ENCODE data around the gene TMEM184B.

TMEM184B gene

DNA sequence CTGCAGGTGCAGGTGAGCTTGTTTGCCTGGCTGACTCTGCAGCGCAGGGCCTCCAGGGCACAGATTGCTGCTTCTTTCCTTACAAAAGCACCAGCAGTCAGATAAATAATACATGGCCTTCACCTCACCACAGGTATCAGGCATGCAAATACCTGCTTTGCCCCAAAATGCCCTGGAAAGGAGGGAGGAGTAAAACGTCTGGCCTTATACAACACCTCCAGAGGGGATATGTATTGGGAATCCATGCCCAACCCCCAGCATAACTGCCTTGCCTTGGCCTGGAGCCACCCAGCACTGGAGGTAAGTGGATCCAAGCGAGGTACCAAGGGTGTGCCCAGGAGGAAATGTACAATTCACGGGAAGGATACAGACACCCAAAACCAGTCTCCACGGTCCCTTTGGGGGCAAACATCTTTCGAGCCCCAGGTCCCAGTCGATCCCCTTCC lies 860 bp downstream of the TMEM184B start:
- DNase-seq, result no peak

DNA sequence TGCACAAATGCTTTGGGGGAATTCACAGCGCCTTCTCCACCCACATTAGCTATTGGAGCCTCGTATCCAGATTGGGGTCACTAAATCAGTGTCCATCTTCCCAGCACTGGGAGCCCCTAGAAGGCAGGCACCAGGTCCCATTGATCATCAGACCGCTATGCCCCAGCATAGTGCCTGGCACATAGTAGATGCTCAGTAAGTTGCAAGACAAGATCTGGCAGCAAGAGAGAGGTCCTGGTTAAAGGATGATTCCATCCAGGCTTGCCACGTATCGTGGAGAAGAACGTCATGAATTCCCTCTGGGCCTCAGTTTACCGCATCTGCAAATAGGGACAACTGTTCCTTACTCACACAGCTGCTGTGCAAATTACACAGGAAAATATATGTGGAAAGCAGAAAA lies 1.7 kb downstream of the TMEM184B start:
- DNase-seq, result no peak

DNA sequence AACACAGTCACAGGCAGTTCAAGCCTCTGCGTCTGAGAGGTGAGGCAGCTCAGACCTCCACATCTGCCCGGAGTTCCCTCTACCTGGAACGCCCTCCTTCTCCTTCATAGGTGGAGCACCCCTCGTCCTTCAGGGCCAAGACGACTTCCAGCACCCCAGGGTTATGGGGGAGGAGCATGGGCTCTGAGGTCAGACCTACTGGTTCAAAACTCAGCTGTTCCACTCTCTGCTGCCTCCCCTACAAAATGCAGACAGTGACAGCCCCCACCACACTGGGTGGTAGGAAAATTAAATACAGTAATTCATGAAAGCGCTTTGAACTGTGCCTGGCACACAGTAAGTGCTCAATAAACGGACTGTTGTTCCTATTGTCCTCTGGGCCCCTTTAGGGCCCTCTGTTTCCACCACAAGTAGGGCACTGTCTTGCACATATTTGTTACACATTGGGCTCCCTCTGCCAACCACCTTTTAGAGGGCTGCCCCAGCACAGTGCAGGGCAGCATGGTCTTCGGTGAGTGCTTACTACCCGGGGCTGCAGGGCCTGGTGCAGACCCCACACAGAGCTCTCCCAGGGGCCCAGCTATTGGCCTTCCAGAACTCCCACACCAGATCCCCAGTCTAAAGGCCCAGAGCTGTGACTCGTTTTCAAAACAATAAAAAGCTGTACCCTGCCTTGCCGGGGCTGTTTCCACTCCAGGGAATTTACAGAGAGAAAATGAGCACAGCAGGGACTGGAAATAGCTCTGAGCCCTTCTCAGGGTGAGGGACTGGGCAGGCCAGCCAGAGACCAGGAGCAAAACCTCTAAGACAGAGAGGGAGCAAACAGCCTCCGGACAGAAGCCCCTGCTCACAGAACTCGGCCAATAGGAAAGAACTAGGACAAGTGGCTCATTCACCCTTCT lies 2.5 kb downstream of the TMEM184B start:
- no peak for DNase-seq

DNA sequence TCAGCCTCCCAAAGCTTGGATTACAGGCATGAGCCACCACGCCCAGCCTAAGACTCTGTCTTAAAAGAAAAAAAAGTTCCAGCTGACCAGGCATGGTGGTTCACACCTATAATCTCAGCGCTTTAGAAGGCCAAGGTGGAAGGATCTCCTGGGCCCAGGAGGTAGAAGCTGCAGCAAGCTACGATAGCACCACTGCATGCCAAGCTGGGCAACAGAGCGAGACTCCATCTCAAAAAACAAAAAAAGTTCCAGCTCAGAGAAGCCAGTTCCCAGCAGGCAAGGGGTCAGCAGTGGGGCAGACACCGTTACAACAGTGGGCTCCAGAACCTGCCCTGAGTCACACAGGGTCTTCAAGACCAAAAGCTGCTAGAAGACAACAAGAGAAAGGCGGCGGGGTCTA lies 3.3 kb downstream of the TMEM184B start:
- no peak for DNase-seq

DNA sequence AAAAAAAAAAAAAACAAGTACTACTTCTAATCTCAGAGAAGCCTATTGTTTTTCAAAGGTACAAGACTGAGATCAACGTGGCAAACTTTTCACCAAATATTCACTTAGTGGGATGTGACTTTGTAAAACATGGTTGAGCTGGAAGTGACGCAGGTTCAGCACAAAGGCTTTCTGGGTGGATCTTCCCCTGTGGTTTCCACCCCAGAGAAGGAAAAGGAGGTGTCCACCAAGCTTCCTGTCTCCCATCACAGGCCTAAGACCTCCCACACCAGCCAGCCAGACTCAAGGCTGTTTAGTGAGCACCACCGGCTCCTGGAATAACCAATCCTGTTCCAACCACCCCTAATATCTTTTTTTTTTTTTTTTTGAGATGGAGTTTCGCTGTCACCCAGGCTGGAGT lies 5.7 kb downstream of the TMEM184B start:
- DNase-seq, result no peak

DNA sequence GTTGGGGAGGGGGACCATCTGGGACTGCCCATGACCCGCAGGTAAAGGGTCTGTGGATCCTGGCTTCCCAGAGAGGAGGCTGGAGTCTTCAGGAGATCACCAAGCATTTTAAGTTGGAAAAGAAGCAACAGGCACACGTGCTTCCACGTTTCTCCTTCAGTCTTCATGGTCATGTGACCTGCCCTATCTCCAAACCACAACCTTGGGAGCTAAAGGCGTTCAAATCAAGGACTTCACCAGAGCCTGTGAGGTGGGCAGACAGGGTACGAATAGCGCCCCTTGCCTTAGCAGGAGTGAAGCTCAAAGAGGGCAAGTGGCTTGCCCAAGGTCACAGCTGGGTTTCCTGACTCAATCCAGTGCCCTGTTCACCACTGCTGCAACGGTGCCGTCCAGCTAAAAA lies 6.7 kb downstream of the TMEM184B start:
- no peak for DNase-seq

DNA sequence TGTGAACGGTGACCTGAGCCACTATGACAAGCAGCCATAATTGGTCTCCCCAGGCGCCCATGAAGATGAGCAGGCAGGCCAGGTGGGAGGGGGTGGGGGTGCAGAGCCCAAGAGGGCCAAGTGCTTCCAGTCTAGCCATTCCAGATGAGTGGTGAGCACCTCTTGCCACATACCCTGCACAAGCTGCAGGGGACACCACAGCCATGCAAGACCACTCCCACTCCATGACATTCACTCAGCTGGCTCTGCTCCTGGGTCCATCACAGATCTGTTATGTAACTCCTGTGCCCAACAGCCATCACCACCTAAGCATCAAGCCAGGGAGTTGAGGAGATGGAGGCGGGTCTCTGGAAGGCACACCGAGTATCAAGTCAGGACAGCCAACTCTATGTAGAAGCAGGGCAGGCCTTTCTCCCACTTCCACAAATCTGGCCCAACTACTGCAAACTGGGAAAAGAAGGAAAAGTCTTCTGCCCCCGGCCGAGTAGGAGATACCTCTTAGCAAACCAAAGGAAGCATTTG lies 8.4 kb downstream of the TMEM184B start:
- no peak for DNase-seq

DNA sequence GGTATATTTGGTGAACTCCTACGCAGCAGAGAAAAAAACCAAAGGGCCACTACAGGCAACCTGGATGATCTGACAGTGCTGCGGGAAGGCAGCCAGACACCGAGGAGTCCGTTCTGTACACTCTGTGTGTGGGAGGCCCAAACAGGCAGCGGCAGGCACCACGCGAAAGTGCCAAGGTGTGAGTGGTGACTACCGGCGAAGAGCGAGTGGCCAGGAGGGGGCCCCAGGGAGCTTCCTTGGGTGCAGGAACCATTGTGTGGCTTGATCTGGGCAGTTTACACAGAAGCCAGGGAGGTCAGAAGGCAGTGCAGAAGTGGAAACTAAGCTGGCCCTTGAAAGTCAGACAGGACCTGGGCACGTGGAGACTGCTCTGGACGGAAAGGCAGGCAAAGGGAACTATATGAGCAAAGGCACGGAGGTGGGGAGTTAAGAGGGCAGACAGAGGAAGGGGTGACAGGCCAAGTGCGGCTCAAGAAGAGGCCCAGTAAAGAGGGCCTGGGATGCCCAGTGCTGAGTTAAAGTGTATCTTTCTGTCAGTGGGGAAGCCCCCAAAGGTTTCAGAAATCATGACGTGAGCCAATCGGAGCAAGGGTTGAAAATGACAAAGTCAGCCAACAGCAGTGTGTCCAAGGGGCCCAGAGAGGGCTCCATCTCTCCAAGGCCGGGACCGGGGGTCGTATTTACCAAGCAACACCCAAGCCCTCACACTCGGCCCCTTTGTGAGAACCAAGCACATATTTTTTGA lies 10.6 kb downstream of the TMEM184B start:
- no peak for DNase-seq

DNA sequence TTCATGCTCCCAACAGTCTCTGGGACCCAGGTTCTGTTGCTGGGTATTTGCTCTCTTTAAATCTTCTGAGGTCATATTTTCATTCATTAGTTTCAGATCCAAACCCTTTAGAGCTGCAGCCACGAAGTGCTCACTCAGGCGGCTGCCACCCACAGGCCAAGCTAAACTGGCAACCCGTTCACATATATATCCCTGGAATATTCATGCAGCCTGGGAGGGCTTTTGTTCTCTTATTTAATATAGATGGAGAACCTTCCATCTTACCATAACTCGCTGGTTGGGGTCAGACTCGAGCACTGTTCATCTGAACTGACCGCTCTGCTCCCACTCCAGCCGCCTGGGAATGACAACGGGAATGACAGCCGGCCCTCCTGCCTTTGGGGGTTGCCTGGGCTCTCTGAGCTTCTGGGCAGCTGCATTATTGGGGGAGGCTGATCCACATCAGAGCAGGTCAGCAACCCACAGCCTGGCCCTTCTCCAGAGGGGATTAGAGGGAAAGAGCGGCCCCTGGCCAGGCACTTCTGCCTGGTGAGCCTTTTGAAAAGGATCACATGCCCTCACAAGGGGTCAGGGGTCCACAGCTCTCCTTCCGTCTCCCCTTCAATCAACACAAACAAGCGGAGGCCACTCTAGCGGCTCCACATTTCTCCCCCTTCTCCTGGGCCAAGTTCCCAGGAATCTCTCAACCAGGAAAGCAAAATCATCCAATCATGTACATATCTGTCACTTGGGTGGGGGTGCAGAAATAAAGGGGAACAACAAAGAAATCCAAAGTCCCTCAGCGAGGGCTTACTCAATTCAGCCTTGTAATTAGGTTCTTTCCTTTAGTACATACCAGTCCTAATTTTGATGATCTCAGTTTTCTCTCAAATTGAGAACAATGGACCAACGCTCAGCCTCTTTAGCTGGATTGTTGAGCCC lies 11.8 kb downstream of the TMEM184B start:
- DNase-seq, result no peak

DNA sequence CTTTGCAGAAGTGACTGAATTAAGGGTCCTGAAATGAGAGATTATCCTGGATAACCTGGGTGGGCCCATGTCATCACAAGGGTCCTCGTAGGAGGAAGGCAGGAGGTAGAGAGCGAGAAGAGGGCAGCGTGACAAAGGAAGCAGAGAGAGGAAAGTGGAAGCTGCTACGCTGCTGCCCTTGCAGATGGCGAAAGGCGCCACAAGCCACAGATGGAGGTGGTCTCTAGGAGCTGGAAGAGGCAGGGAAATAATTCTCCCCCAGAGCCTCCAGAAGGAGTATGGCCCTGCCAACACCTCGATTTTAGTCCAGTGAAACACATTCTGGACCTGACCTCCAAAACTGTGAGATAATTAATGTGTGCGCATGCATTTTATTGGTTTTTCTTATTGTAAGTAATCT lies 13.4 kb downstream of the TMEM184B start:
- DNase-seq, result no peak

DNA sequence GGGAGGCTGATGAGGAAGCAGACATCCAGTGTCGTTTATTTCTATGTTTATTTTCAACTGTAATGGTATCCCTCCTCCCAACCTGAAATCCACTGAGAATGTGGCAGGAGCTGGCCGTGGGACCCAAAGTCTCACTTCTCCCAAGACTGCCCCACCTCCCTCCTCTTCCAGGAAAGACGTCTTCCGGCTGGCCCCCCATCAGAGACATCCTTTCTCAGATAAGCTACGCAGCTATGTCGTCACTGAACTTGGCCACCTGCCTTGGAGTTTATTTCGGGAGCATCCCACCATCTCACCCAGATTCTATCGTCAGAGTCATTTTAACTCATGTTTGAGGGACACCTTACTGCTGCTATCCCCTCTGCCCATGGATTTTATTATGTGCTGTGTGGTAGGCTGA lies 13.9 kb downstream of the TMEM184B start:
- DNase-seq, result no peak

DNA sequence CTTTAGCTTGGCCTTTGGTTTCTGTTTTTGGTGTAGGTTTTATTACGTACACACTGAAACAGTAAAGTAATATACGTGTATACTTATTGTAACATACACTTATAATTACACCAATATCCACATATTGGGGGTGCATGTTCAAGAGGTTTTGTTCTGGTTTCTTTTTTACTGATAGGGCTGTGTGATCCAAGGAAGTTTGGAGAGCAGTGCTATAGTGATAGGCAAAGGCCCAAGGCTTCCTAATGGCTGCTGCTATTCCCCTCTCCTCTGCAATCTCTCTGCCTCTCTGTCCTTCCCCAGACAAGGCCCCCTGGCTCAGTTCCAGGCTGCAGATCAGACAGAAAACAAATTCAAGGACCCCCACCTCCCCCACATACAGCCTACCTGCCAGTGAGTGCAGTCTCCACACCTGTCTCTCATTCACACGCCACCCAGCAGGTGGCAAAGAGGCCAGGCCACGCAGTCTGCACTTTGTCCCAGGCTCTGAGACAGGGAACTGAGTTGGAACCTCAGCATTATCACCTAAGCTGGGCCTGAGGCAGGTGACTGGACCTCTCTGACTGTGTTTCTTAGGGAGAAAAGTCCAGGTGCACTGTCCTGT lies 15.1 kb downstream of the TMEM184B start:
- DNase-seq, result peak; percentile 49 to 53

DNA sequence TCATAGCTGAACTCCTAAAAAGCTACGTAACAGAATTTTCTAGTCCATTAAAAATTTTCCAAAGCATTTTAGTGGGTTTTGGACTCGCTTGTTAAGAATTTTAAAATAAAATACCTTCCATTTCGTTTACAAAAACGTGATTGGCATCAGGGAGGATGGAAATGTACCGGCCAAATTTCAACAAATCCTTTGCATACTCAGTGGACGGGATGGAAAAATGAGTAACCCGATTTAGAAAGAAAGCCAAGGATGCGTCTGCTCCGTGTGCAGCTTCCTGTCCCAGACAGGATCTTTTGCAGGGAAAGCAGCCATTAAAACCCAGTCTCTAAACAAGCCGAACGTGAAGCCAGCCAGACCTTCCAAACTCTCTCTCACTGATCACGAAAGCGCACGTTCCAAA lies 15.6 kb downstream of the TMEM184B start:
- no peak for DNase-seq

DNA sequence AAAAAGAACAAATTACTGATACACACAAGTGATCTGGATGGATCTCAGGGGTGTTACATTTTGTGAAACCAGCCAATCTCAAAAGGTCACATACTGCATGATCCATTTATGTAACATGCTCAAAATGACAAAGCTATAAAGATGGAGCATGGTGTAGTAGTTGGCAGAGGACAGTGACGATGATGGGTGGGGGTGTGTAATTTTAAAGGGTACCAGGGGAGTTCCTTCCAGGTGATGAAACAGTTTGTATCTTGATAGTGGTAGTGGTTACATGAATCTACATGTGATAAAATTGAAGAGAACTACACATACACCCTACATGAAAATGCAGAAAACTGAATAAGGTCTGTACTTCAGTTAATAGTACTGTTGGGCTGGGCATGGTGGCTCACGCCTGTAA lies 17.1 kb downstream of the TMEM184B start:
- DNase-seq, result no peak

DNA sequence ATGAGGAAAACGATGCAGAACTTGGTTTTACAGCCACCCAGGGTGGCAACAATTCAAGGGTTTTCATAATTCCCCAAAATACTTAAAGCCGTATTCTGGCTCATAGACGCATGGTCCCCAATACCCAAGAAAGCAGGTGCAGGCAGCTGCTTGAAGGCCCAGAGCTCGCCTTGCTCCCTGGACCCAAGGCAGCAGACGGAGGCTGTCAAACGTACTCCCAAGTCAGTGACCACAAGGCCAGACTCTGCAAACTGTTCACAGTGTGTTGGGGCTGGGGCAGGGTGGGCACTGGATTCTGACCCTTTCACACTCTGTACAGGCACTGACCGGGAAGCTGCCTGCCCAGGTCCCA lies 21.5 kb downstream of the TMEM184B start:
- DNase-seq, result no peak

DNA sequence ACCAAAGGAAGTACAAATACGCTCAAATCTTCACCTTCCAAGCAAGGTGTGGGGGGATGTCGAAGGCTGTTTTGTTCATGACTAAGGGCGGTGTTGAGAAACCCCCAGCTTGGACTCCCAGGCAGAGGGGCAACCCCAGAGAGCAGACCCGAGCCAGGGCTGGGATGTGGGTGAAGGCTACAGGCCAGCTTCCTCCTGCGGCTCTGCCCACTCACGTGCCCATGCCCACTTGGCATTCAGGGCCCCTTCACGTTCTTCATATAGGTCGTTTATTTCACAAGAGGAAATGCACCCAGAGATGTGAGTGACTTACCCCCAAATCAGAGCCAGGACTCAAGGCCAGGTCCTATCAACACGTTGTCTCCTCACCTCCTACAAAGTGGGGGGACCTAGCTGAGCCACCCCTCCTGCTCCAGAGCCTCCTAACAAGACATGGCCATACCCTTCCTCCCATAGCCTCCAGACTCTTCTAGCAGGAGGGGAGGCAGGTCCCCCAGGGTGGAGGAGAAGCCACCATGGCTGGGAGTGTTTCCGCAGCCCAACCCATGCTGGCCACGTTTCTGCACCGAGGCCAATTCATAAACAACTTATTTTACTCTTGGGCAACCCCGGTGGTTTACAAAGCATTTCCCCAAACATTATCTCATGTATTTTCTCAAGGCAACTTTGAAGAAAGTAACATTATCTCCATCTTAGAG lies 22.0 kb downstream of the TMEM184B start:
- no peak for DNase-seq

DNA sequence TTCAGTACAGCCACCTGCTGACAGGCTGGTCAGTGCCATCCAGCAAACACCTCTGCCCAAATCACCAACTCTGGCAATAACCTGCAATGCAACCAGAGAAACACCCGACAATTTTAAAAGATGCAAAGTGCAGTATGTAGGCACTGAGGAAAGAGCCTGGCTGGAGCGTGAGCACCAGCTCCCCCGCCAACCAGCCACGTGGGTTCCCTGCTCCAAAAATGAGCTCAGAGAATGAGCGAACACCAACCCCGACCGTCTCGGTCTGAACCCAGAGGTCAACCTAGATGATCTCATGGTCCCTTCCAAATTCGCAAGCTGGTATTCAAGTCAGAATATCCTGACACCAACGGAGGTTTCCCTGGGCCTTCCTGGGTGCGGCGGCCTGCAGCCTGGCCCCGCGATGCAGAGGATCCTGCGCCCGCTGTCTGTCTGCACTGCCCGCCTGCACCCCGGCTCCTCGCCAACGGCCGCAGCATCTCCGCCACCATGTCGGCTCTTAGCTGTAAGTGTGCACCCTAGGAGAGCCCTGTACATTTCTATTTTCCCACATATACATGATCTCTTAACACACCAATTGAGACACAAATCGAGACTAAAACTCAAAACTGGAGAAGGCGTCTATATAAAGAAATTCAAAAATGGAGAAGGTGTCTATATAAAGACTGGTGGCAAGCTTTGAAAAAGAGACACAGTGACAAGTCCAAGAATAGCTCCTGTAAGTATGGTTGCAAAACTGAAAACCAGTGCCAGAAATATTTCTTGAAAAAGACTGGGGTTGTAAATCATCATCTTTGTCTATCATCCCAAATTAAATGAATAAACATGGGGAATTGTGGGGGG lies 22.8 kb downstream of the TMEM184B start:
- no peak for DNase-seq

DNA sequence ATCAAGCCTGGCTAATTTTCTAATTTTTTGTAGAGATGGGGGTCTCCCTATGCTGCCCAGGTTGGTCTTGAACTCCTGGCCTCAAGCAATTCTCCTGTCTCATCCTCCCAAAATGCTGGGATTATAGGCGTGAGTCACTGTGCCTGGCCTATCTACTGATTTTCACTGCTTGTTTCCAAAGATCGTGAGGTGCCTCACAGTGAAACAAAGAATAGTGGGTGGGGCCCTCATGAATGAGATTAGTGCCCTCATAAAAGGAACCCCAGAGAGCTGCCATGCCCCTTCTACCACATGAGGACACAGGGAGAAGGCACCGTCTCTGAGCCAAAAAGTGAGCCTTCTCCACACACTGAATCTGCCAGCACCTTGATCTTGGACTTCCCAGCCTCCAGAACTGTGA lies 23.5 kb downstream of the TMEM184B start:
- no peak for DNase-seq

DNA sequence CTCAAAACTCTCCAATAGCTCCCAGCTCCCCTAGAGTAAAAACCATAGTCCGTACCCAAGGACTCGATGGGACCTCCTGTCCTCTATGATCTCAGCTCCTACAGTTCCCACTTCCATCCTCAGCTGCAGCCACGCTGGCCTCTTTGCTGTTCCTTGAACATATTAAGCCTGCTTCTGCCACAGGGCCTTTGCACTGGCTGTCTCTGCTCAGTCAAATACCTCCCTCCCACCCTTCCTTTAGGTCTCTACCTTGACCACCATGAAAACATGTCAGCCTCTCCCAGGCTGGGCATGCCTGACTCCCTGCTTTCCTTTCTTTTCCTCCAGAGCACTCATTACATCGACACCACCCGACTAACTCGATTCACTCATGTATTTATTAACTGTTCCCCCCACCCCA lies 24.5 kb downstream of the TMEM184B start:
- no peak for DNase-seq

DNA sequence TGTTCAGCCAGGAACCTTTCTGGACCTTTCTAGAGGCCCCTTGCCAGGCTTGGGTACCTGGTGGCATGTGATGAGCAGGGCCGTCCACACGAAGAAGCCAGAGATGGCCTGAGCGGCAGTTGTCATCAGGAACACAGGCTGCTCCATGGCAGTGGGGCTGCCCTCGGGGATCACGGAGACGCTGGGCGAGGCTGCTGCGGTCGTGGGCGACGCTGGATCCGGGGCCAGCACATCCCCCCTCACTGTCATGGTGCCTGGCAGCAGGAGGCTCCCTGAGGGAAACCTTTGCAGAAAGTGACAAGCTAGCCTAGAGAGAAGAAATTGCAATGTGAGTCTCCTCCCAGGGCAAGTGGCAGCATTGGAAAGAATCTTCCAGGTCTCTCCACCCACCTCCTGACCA lies 25.1 kb downstream of the TMEM184B start:
- DNase-seq, result no peak

DNA sequence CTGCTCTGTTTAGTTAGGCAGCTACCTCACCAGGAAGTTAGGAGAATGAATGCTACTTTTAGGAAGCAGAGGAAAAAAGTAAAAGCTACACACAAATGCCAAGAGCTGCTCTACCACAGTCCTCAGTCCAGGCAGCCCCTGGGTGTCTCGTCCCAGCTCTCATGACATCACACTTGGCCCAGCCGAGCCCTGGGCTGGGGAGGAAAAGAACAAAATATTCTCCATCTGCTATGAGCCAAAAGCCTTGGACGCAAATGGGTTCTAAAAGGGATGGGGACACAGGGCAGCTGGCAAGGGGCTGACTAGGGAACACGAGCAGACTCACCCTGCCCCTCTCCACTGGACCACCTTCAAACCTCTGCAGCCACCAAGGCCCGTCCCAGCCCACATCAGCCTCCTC lies 26.1 kb downstream of the TMEM184B start:
- DNase-seq, result no peak
